T-helper 2 cell (primary cell): ENCODE measurements around the gene TMPRSS3.

Experiments used
- DNase-seq, 5 experiments: peaks; one replicate each; pipeline versions ENCODE4 v3.0.0 to v3.0.0-alpha.2; 2012 to 2022

The TMPRSS3 gene

DNA sequence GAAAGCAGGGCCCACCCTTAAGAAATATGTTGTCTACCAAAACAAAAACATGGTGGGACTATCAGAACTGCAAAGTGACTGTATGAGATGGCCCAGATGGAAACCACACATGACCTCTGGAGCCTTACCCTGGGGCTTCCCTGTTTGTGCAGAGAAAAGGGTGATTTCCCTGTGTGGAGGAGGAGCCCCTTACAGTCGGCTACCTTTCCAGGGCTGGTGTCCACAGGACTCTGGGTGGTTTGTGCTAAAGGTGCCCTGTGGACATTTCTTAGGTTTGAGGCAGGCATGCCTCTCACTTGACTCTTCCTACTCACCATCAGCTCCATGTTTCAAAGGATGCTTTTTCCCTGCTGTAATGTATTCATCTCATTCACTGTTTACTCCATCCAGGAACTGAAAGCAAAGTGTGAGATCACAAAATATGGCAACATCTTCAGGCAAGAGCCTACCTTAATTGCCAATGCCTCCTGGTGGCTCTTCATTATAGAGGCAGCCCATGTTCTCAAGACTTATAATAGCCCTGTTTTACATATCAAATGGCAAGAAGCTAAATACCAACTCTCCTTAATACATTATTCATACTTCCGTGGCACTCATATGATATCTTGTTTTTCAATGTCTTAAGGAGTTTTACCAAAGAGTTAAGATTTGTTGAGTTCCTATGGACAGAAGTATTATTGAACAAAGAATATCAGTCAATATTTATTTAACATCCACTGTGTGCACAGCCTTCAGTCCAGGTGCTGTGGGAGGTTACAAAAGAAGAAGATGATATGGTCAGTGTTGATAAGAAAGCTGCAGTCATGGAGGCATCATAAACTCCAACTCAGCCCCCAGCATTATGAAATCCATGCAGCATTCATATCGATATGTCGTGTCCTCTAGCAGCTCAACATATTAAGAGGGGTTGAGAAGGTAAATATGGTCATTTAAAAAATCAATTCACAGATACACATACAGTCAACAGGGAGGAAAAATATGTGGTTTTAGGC, 65.2 kb downstream of the TMPRSS3 start:
- DNase-seq: no peak

DNA sequence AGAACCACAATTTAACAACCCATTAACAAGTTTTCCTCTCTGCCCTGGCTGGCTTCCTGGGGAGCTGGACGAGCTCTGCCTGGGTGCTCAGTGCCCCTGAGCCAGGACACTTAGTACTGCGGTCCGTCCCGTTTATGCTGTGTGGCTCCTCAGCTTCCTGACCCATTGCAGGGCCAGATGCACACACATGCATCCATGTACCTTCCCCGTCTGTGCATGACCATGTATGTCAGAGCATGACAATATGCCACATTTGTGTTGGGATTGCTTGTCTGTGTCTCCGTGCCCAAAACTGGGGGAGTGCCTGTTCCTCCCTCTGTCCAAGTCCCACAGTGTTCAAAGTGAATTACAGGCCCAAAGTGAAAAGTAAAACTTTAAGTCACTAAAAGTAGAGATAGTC, 71.0 kb downstream of the TMPRSS3 start:
- no peak for DNase-seq
